GM19452 (cell line): Measurements from ENCODE around the gene TLK2.

Experiments
- ATAC-seq: cut with Tn5 transposase; IDR thresholded peaks from one replicate; pipeline ENCODE4 v1.9.1; 2021; ENCODE audit not compliant: unreplicated experiment

Gene TLK2

GRCh38 chr17:62653002-62653825 is 174.6 kb downstream of the TLK2 start:
- ATAC-seq: peak; percentile 91

DNA sequence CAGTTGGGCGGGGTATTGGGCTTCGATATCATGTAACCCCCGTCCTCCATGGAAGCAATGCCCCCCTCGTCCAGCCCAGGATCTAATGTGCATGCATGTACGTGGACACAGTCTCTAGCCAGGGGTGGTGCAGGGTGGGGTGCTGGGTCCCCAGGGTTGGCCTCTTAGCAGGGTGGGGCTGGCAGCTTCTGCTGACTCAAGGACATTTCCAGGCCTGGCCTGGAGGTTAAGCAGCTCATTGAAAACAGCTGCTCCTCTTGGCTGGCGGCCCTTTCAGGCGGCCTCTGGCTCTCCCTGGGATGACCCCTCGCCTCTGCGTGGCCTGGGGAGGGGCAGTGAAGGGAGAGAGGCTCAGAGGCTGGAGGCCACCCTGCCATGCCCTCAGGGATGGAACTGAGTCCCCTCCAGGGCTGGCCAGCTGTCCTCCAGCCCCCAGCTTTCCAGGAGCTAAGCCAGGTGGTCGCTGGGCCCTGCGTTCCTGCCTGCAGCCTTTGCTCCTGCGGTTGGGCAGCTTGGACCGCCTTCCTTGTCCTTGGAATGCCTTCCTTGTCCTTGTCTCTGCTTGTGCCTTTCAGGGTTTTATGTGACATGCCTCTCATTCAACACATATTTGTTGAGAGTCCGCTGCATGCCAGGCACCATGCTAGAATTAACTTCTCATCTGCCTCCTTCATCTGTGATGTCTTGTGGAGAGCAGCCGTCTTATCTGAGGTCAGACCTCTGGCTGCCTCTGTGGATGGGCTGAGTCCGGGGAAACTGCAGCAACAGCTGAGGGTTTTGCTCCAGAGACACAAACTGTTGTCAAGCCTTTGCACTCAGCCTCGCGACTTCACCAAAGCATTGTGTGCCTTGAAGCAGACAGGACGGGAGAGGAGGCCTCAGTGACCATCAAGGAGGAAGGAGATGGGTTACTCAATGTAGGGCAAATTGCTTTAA is 175.5 kb downstream of the TLK2 start:
- no peak for ATAC-seq

- no peak for ATAC-seq
Measured at GRCh38 chr17:62655656-62656055, 177.0 kb downstream of the TLK2 start.

GRCh38 chr17:62656446-62656845 is 177.8 kb downstream of the TLK2 start:
- no peak for ATAC-seq

DNA sequence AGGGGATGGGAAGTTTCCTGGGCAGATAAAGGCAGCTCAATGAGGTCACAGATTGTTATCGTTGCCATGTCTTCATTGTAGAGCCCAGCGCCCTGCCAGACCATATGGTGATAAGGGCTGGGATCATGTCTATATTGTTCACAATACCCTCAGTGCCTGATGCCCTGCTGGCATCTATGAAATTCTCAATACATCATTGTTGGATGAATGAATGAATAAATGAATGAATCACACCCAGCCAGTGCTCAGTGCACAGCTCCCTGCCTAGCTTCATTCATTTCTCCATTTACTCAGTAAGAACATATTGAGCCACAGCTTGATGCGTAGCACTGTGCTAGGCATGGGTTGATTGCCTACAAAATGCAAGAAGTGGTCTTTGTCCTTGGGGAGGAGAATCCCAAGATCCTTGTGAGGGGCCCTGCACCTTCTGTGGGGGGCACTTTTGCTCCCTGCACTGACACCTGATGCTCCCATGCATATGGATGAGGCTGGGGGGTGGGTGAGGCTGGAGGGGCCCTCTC is 178.6 kb downstream of the TLK2 start:
- ATAC-seq: no peak

DNA sequence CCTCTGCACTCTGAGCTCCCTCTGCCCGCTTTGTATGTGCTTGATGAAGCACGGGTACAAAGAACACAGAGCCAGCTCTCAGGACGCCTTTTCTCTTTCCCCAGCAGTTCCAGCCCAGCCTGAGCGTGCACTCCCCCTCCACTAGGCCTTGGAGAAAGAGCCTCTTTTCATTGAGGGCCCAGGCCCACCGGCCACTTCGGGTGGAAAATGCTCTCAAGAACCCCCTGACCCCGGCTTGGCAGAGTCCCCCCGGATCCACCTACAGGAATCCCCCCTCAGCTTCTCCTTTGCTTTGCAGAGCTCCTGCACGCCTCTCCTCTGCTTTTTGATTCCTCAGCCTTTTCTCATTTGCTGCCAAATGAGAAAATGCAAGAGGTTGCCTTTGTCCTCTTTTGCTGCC is 179.1 kb downstream of the TLK2 start:
- no peak for ATAC-seq

DNA sequence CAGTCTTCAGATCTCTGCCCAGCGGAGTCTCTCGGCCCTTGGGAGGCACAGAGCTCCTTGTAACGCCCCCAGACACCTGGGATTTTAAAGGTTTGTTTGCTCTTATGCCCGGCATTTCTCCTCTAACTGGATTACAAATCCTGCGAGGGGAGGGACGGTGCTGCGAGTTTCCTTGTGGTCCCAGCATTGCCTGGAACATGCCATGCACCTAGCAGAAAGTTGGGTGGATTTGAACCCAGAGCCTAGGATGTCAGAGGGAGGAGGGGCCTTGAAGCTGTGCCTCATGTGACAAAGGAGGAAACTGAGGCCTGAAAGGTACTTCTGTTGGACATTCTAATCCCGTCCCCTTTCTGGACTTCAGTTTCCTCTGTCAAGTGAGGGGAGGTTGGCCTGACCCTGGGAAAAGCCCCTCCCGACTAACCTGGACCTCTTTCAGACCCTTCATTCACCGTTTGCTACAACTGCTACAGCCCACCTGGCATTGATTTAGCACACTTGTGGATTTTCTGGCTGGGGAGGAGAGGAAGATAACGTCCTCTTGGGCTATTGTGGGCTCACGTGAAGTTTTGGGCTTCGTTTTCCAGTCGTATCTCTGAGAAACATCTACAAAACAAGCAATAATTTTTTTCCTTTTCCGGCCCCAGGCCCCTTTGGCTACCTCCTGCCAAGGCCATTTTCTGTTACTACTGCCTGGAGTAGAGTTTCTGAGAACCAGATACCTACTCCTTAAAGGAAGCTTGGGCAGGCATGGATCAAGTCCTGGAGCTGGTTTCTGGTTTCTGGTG is 179.7 kb downstream of the TLK2 start:
- ATAC-seq: no peak

DNA sequence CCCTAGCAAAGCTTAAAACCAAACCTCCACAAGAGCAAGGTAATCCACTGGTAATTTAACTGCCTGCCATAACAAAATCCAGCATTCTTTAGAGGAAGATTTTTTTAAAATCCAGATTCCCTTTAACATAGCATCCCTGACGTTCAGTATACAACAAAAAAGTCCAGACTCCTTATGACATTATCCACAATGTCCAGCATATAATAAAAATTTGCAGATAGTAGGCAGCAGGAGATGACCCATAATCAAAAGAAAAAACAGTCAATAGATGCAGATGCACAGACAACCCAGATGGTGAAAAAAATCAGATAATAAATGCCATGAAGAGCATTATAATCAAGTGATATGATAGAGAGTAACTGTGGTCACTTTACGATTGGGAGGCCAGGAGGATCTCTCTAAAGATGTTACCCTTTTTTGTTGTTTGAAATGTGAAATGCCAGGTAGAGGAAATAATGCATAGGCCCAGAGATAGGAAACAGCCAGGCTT is 182.0 kb downstream of the TLK2 start:
- no peak for ATAC-seq

- ATAC-seq: no peak
Measured at GRCh38 chr17:62661337-62661736, 182.7 kb downstream of the TLK2 start.

DNA sequence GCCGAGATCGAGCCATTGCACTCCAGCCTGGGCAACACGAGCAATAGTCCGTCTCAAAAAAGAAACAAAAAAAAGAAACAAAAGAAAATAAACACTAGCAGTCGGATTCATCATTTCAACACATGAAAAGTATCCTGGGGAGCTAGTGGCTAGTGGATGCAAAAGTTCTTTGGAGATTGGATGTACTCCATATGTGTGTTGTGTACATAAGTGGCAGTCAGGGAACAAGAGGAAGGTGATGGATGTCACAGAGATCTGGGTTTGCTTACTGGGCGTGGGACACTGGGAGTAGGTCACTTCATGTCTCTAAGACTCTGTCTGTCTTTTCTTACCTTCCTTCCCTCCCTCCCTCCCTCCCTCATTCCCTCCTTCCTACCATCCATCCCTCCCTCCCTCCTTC is 184.2 kb downstream of the TLK2 start:
- ATAC-seq: no peak
